Measurements from ENCODE around the gene SYNJ2. TPM values are rescaled to one million over a fixed set of nuclear protein-coding genes. Genes with fewer than 3 reads are reported as not detected.
"Not testable (repeated sequence)": the region's sequence is repeated elsewhere in the genome, so short reads cannot be mapped to it uniquely, and the experiment has no call there.

Gene SYNJ2
- polyA plus RNA-seq (ENCODE audit: low read depth in 6 of 6): 1 to 10 TPM; 2.4 to 9.5 (median 4.7) TPM

GRCh38 chr6:157981395-157982101 is at the start of gene SYNJ2:
SYNJ2 (plus strand) TSS chr6:157981863; CDS start chr6:157981962, 99 bp downstream.
- no peaks in the 10 kb centered on the region for H3K36me3 Mint-ChIP-seq
- H3K4me3 Mint-ChIP-seq: peak within 1 kb of the TSS; percentile 78 to 95 (median 88)
- peak within 1 kb of the TSS in 5 of 6 donors; percentile 36 to 92 (median 81) for H3K27ac Mint-ChIP-seq
- DNase-seq (peak; percentile 74), ATAC-seq (ENCODE audit: low read depth in 2 of 2) (peak; percentile 81 to 83)
- H3K27me3 Mint-ChIP-seq: peaks cover 0 to 5% (median 0%) of the 10 kb centered on the region in 3 donors
- H3K9me3 Mint-ChIP-seq: no peaks in the 10 kb centered on the region
- peaks cover 14 to 46% (median 39%) of the 10 kb centered on the region in 3 donors for H3K4me1 Mint-ChIP-seq

- Mint-ChIP-seq H3K9me3 (no peaks in the 10 kb centered on the region), H3K36me3 (peaks cover 16 to 30% of the 10 kb centered on the region in 2 donors), H3K27ac (peak overlapping the region in 2 of 6 donors; percentile 69 to 76), H3K27me3 (no peaks in the 10 kb centered on the region), H3K4me1 (no peaks in the 10 kb centered on the region), H3K4me3 (no peak overlapping the region)
- DNase-seq: no peak
- no peak for ATAC-seq (ENCODE audit: low read depth in 2 of 2)
These were observed 45.9 kb upstream of the SYNJ2 start for GRCh38 chr6:157935786-157936185.

- ATAC-seq (ENCODE audit: low read depth in 2 of 2) (no peak), DNase-seq (no peak)
- no peak overlapping the region for H3K4me3 Mint-ChIP-seq
- H3K36me3 Mint-ChIP-seq: peaks cover 21 to 38% of the 10 kb centered on the region in 2 donors
- H3K27ac Mint-ChIP-seq: no peak overlapping the region
- H3K27me3 Mint-ChIP-seq: no peaks in the 10 kb centered on the region
- H3K4me1 Mint-ChIP-seq: no peaks in the 10 kb centered on the region
- H3K9me3 Mint-ChIP-seq: no peaks in the 10 kb centered on the region
These were observed 44.3 kb upstream of the SYNJ2 start for GRCh38 chr6:157937318-157937717.

GRCh38 chr6:157937916-157938315 is 43.7 kb upstream of the SYNJ2 start:
- no peaks in the 10 kb centered on the region for H3K4me1 Mint-ChIP-seq
- no peak for DNase-seq
- no peaks in the 10 kb centered on the region for H3K27me3 Mint-ChIP-seq
- no peak overlapping the region for H3K4me3 Mint-ChIP-seq
- no peaks in the 10 kb centered on the region for H3K9me3 Mint-ChIP-seq
- no peak overlapping the region for H3K27ac Mint-ChIP-seq
- no peak for ATAC-seq (ENCODE audit: low read depth in 2 of 2)
- H3K36me3 Mint-ChIP-seq: peaks cover 24 to 39% of the 10 kb centered on the region in 2 donors

GRCh38 chr6:157940375-157941036 is 41.2 kb upstream of the SYNJ2 start:
- H3K36me3 Mint-ChIP-seq: peaks cover 40 to 50% of the 10 kb centered on the region in 2 donors
- not testable (repeated sequence) for H3K9me3 Mint-ChIP-seq; ATAC-seq (ENCODE audit: low read depth in 2 of 2); H3K27me3 Mint-ChIP-seq; H3K4me1 Mint-ChIP-seq; H3K4me3 Mint-ChIP-seq; DNase-seq
- peak overlapping the region in 1 of 6 donors; percentile 39 for H3K27ac Mint-ChIP-seq

- no peak overlapping the region for H3K4me3 Mint-ChIP-seq
- H3K27ac Mint-ChIP-seq: peak overlapping the region in 1 of 6 donors; percentile 50
- no peak for ATAC-seq (ENCODE audit: low read depth in 2 of 2)
- no peaks in the 10 kb centered on the region for H3K9me3 Mint-ChIP-seq
- no peaks in the 10 kb centered on the region for H3K4me1 Mint-ChIP-seq
- peaks cover 40 to 55% of the 10 kb centered on the region in 2 donors for H3K36me3 Mint-ChIP-seq
- no peak for DNase-seq
- no peaks in the 10 kb centered on the region for H3K27me3 Mint-ChIP-seq
These were observed 40.4 kb upstream of the SYNJ2 start for GRCh38 chr6:157941101-157941863.

GRCh38 chr6:157942351-157942750 is 39.3 kb upstream of the SYNJ2 start:
- Mint-ChIP-seq H3K4me3 (no peak overlapping the region), H3K27me3 (no peaks in the 10 kb centered on the region), H3K9me3 (no peaks in the 10 kb centered on the region), H3K4me1 (peaks cover 0 to 3% (median 0%) of the 10 kb centered on the region in 3 donors), H3K36me3 (peaks cover 40 to 51% of the 10 kb centered on the region in 2 donors), H3K27ac (peak overlapping the region in 2 of 6 donors; percentile 78 to 86)
- ATAC-seq (ENCODE audit: low read depth in 2 of 2) (no peak), DNase-seq (no peak)

- no peaks in the 10 kb centered on the region for H3K27me3 Mint-ChIP-seq
- peak overlapping the region in 1 of 6 donors; percentile 88 for H3K27ac Mint-ChIP-seq
- DNase-seq (no peak), ATAC-seq (ENCODE audit: low read depth in 2 of 2) (no peak)
- peaks cover 0 to 3% (median 0%) of the 10 kb centered on the region in 3 donors for H3K4me1 Mint-ChIP-seq
- H3K36me3 Mint-ChIP-seq: peaks cover 38 to 41% of the 10 kb centered on the region in 2 donors
- H3K4me3 Mint-ChIP-seq: no peak overlapping the region
- no peaks in the 10 kb centered on the region for H3K9me3 Mint-ChIP-seq
These were observed 38.3 kb upstream of the SYNJ2 start for GRCh38 chr6:157943249-157943963.

- Mint-ChIP-seq H3K4me3 (no peak overlapping the region), H3K9me3 (peaks cover 0 to 5% (median 0%) of the 10 kb centered on the region in 7 donors), H3K36me3 (peaks cover 32 to 36% of the 10 kb centered on the region in 2 donors), H3K27ac (peak overlapping the region in 1 of 6 donors; percentile 88), H3K4me1 (peaks cover 0 to 3% (median 0%) of the 10 kb centered on the region in 3 donors), H3K27me3 (no peaks in the 10 kb centered on the region)
- ATAC-seq (ENCODE audit: low read depth in 2 of 2): no peak
- no peak for DNase-seq
These were observed 37.7 kb upstream of the SYNJ2 start for GRCh38 chr6:157943964-157944283.

- Mint-ChIP-seq H3K4me1 (peaks cover 0 to 3% (median 0%) of the 10 kb centered on the region in 3 donors), H3K36me3 (peaks cover 24 to 36% of the 10 kb centered on the region in 2 donors), H3K9me3 (peaks cover 4 to 18% (median 12%) of the 10 kb centered on the region in 7 donors), H3K27me3 (no peaks in the 10 kb centered on the region), H3K27ac (peak overlapping the region in 4 of 6 donors; percentile 6 to 87 (median 50)), H3K4me3 (no peak overlapping the region)
- no peak for DNase-seq
- ATAC-seq (ENCODE audit: low read depth in 2 of 2): no peak
These were observed 36.4 kb upstream of the SYNJ2 start for GRCh38 chr6:157944983-157945931.

GRCh38 chr6:157946053-157946617 is 35.5 kb upstream of the SYNJ2 start:
- Mint-ChIP-seq H3K9me3 (peaks cover 4 to 27% (median 18%) of the 10 kb centered on the region in 7 donors), H3K27ac (peak overlapping the region in 4 of 6 donors; percentile 51 to 85 (median 76)), H3K27me3 (no peaks in the 10 kb centered on the region), H3K4me3 (peak overlapping the region in 1 of 8 donors; percentile 2), H3K4me1 (peaks cover 0 to 3% (median 0%) of the 10 kb centered on the region in 3 donors), H3K36me3 (peaks cover 24 to 30% of the 10 kb centered on the region in 2 donors)
- DNase-seq: no peak
- no peak for ATAC-seq (ENCODE audit: low read depth in 2 of 2)

Data from naive B cell (primary cell).